ENCODE results near the gene CCDC24.

Gene CCDC24

GRCh38 chr1:43963006-43963405 lies 28.4 kb upstream of the CCDC24 start:
- DNase-seq (ENCODE audit: low read depth): no peak
- TF ChIP-seq CTCF (IDR thresholded peaks at IDR 0.05; ENCODE audit: insufficient read depth, low read depth, low read length, missing control alignments): no peak
- no peak overlapping the region for H3K4me3 ChIP-seq (ENCODE audit: low read length)

GRCh38 chr1:43963890-43964289 lies 27.5 kb upstream of the CCDC24 start:
- TF ChIP-seq CTCF (IDR thresholded peaks at IDR 0.05; ENCODE audit: insufficient read depth, low read depth, low read length, missing control alignments): no peak
- DNase-seq (ENCODE audit: low read depth): no peak
- no peak overlapping the region for H3K4me3 ChIP-seq (ENCODE audit: low read length)

- TF ChIP-seq CTCF (IDR thresholded peaks at IDR 0.05; ENCODE audit: insufficient read depth, low read depth, low read length, missing control alignments): no peak
- H3K4me3 ChIP-seq (ENCODE audit: low read length): no peak overlapping the region
- no peak for DNase-seq (ENCODE audit: low read depth)
These were observed 26.1 kb upstream of the CCDC24 start for GRCh38 chr1:43965316-43965715.

GRCh38 chr1:43968348-43968948 lies 23.0 kb upstream of the CCDC24 start:
- no peak overlapping the region for H3K4me3 ChIP-seq (ENCODE audit: low read length)
- peak; percentile 54 for DNase-seq (ENCODE audit: low read depth)
- no peak for TF ChIP-seq CTCF (IDR thresholded peaks at IDR 0.05; ENCODE audit: insufficient read depth, low read depth, low read length, missing control alignments)

GRCh38 chr1:43969416-43969745 lies 22.0 kb upstream of the CCDC24 start:
- peak overlapping the region; percentile 68 for H3K4me3 ChIP-seq (ENCODE audit: low read length)
- TF ChIP-seq CTCF (IDR thresholded peaks at IDR 0.05; ENCODE audit: insufficient read depth, low read depth, low read length, missing control alignments): no peak
- DNase-seq (ENCODE audit: low read depth): no peak

GRCh38 chr1:43969746-43970466 lies 21.5 kb upstream of the CCDC24 start, which contains the start of gene DPH2:
DPH2 (plus strand) TSS chr1:43970010; CDS start chr1:43970176, 166 bp downstream.
- peak within 1 kb of the TSS; percentile 68 for H3K4me3 ChIP-seq (ENCODE audit: low read length)
- no peak for TF ChIP-seq CTCF (IDR thresholded peaks at IDR 0.05; ENCODE audit: insufficient read depth, low read depth, low read length, missing control alignments)
- peak; percentile 99 for DNase-seq (ENCODE audit: low read depth)

GRCh38 chr1:43970502-43970901 lies 20.9 kb upstream of the CCDC24 start:
- peak overlapping the region; percentile 68 for H3K4me3 ChIP-seq (ENCODE audit: low read length)
- DNase-seq (ENCODE audit: low read depth): no peak
- no peak for TF ChIP-seq CTCF (IDR thresholded peaks at IDR 0.05; ENCODE audit: insufficient read depth, low read depth, low read length, missing control alignments)
